Neutrophil (primary cell): Measurements from ENCODE around the gene SLC39A11.
A peak's percentile ranks its signal among the peaks of the same experiment; 100 is the strongest.

Experiments
- H3K27ac ChIP-seq: fragments of 200-600 bp; sonication (generic); 2 replicates; pipeline ENCODE4 v1.5.1; 2016; ENCODE audit warnings: mild to moderate bottlenecking, moderate library complexity
- H3K27me3 ChIP-seq: fragments of 200-600 bp; sonication (generic); 2 replicates; pipeline ENCODE4 v1.6.0; 2016; ENCODE audit warnings: mild to moderate bottlenecking
- H3K36me3 ChIP-seq: fragments of 200-600 bp; sonication (generic); 2 replicates; pipeline ENCODE4 v1.5.1; 2017
- H3K4me1 ChIP-seq, 2 experiments: fragments of 200-600 bp in 1 of 2; sonication (generic) in 1 of 2; 1 replicate in 1 of 2; 2 replicates in 1 of 2; pipeline versions ENCODE4 v1.5.1 to v1.6.1; 2013 to 2016; ENCODE audit warnings: low read depth in 1 of 2, low read length in 1 of 2, mild to moderate bottlenecking in 1 of 2, moderate library complexity in 1 of 2; ENCODE audit not compliant: control insufficient read depth in 1 of 2, insufficient read depth in 1 of 2
- H3K4me3 ChIP-seq, 2 experiments: fragments of 200-600 bp in 1 of 2; sonication (generic) in 1 of 2; 1 replicate in 1 of 2; 2 replicates in 1 of 2; pipeline ENCODE4 v1.5.1; 2013 to 2016; ENCODE audit warnings: low read depth in 1 of 2, low read length in 1 of 2, mild to moderate bottlenecking in 1 of 2, moderate library complexity in 1 of 2
- H3K9me3 ChIP-seq: fragments of 200-600 bp; sonication (generic); 2 replicates; pipeline ENCODE4 v1.5.1; 2016
- TF ChIP-seq, protein P1 (sequence below): fragments of 200-600 bp; sonication (generic); IDR thresholded peaks from 2 replicates; pipeline ENCODE4 v1.5.1; 2016; ENCODE audit warnings: antibody characterized with exemption

The SLC39A11 gene

DNA sequence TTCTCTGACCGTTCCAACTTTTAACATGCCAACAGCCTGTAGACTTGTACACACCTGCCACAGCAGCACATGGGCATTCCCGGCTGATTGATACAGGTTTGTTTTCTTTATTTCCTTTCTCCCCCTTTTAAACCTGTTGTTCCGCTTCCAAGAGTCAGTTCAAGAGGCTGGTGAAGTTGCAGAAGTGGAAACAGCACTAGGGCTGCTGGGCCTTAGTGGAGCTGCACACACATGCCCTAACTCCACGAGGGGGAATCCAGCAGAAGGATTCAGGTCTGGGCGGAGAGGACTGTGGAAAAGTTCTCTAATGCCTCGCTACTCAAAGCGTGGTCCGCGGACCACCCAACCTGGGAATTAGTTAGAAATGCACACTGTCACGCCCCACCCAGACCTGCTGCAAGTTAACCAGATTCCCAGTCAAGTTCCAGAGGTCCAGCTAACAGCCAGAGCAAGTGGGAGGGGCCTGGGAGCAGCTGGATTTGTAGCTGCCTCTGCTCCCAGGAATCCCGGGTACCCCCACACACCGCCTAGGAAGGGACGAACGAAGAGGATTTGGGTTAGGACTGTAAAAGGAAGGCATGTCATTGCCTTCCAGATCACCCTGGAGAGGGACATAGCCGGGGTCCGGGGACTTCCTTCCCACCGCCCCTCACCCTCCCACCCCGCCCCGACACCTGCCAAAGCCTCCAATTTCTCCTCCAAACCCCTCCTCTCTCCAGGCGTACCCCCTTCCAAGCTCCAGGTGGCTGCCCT is 542 bp downstream of the SLC39A11 start:
- peak overlapping the region; percentile 64 for H3K27ac ChIP-seq
- no peaks in the 10 kb centered on the region for H3K27me3 ChIP-seq
- H3K4me3 ChIP-seq: peak overlapping the region; percentile 63 to 73
- H3K4me1 ChIP-seq: peaks cover 61 to 67% of the 10 kb centered on the region in 2 experiments
- TF ChIP-seq, protein P1, sequence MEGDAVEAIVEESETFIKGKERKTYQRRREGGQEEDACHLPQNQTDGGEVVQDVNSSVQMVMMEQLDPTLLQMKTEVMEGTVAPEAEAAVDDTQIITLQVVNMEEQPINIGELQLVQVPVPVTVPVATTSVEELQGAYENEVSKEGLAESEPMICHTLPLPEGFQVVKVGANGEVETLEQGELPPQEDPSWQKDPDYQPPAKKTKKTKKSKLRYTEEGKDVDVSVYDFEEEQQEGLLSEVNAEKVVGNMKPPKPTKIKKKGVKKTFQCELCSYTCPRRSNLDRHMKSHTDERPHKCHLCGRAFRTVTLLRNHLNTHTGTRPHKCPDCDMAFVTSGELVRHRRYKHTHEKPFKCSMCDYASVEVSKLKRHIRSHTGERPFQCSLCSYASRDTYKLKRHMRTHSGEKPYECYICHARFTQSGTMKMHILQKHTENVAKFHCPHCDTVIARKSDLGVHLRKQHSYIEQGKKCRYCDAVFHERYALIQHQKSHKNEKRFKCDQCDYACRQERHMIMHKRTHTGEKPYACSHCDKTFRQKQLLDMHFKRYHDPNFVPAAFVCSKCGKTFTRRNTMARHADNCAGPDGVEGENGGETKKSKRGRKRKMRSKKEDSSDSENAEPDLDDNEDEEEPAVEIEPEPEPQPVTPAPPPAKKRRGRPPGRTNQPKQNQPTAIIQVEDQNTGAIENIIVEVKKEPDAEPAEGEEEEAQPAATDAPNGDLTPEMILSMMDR: no peak
- H3K36me3 ChIP-seq: peaks cover 15% of the 10 kb centered on the region
- H3K9me3 ChIP-seq: no peaks in the 10 kb centered on the region

DNA sequence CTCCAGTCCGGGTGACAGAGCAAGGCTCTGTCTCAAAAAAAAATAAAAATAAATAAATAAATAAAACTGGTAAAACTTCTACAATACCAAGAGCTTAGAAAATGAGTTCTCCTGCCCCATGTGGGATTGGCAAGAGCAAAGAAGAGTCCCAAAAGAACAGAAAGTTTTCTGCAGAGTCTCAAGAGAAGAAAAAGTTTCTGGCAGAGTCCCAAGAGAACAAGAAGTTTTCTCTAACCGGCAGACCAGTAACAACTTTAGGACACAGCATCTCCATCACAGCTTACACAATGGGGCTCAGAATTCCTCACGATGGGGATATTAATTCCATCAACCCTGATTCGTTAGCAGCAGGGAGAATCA is 1.1 kb downstream of the SLC39A11 start:
- Histone ChIP-seq H3K9me3 (no peaks in the 10 kb centered on the region), H3K4me1 (peaks cover 55 to 62% of the 10 kb centered on the region in 2 experiments), H3K27ac (peak overlapping the region; percentile 64), H3K4me3 (peak overlapping the region; percentile 63 to 73), H3K36me3 (peaks cover 15% of the 10 kb centered on the region), H3K27me3 (no peaks in the 10 kb centered on the region)
- TF ChIP-seq, protein P1: no peak

DNA sequence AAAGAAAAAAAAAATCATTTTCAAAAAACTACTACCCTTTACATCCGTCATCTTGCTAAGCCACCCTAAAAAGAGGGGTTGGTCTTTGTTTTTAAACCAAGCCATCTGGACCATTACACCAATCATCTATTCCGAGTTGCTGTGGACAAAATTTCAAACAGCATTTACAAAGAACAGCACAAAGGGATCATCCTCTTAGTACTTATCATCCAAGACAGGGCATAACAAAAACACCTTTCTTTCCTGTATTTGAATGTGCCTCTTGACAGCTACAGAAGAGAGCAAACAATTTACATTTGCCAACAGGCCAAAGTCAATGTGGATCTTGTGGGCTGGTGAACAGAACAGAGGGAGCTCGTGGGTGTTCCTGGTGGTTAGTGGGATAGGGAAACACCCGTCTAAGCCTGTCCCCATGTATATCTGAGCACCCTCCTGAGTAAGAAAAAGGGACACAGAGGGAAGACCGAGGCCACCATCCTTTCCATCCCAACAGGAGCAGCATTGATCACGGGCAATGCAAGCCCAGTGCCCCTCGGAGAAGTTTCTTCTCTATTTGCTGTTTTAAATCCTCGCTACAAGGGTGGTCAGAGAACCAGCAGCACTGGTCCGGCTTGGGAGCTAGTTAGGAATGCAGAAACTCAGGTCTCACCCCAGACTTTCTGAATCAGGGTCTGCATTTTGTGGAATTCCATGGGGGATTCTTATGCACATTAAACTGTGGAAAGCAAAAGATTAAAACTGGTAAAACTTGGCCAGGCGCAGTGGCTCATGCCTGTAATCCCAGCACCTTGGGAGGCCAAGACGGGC is 1.9 kb downstream of the SLC39A11 start:
- TF ChIP-seq, protein P1: no peak
- H3K36me3 ChIP-seq: peaks cover 15% of the 10 kb centered on the region
- H3K9me3 ChIP-seq: no peaks in the 10 kb centered on the region
- no peaks in the 10 kb centered on the region for H3K27me3 ChIP-seq
- H3K27ac ChIP-seq: no peak overlapping the region
- H3K4me1 ChIP-seq: peaks cover 47 to 54% of the 10 kb centered on the region in 2 experiments
- H3K4me3 ChIP-seq: no peak overlapping the region

DNA sequence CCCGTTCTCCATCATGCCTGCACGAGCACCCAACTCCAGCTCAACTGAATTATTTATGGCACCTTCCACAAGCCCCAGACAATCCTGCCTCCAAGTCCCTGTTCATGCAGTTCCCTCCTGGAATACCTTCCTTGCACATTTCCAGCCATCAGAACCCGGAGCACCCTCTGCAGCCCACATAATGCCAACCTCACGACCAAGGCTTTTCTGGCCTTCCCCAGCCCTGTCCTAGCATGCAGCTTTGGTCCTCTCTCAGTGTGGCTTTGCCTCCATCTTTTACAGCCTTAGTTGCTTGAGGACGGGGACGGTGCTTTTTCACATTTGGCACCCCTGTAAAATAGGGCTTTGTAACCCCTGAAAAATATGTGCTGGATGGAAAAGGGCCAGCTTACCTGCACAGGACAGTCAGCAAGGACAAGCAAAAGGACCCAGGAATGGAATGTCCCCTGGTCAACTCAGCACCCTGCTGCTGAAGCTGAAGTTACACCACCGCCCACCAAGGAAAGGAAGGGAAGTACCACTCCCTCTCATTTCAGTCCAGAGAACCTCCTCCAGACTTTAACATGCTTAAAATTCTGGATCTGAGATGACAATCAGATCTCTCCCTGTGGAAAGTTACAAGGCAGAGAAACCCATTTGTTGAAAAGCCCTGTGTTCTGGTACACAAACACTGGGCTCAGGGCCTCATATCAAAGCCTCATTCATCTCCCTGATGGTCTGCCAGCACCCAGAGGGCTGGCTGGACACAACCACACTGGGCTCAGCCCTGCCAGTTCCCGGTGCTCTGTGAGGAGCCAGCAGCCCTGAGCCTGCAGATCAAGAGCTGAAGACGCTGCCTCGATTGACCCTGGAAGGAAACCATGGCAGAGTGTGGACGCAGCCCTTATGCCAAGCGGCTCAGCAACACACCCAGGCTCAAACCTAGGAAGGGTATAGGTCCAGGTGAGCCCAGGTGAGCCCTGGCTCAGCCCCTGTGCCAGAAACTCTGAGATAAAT is 2.9 kb downstream of the SLC39A11 start:
- H3K4me3 ChIP-seq: no peak overlapping the region
- no peak overlapping the region for H3K27ac ChIP-seq
- peaks cover 22% of the 10 kb centered on the region for H3K36me3 ChIP-seq
- no peaks in the 10 kb centered on the region for H3K9me3 ChIP-seq
- H3K4me1 ChIP-seq: peaks cover 43 to 49% of the 10 kb centered on the region in 2 experiments
- no peaks in the 10 kb centered on the region for H3K27me3 ChIP-seq
- TF ChIP-seq, protein P1: no peak

DNA sequence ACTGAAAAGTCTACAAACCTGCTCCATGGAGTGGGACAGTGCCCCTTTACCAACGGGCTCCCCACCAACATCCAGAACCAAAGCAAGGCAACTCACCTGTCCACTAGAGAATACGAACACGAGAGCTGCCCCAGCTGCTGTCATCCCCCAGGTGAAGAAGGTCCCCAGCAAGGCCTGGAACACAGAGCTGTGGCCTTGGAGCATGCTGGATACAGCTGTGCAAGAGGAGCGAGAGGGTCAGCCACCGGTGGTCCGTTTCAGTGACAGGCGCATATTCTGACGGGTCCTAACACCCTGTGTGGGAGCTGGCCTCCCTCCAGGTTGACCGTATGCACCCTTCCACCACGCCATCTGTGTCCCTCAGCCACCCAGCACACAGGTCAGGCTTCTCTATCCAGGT is 3.9 kb downstream of the SLC39A11 start:
- no peak overlapping the region for H3K4me3 ChIP-seq
- H3K4me1 ChIP-seq: peaks cover 35 to 40% of the 10 kb centered on the region in 2 experiments
- no peaks in the 10 kb centered on the region for H3K27me3 ChIP-seq
- TF ChIP-seq, protein P1: no peak
- peaks cover 29% of the 10 kb centered on the region for H3K36me3 ChIP-seq
- no peaks in the 10 kb centered on the region for H3K9me3 ChIP-seq
- H3K27ac ChIP-seq: no peak overlapping the region
